HepG2 (cell line): ENCODE data around the gene ATP2A2. TPM values are rescaled to one million over a fixed set of nuclear protein-coding genes. Genes with fewer than 3 reads are reported as not detected.

ENCODE experiments used
- DPF2 ChIP-seq: sonication (generic); formaldehyde crosslinking; IDR thresholded peaks from 2 replicates; pipeline ENCODE4 v1.4.0; 2020; ENCODE audit warnings: mild to moderate bottlenecking, low read depth, missing genetic modification reagents, borderline replicate concordance
- HOXA3 ChIP-seq: sonication (generic); formaldehyde crosslinking; IDR thresholded peaks from 2 replicates; pipeline ENCODE4 v1.5.0; 2020; ENCODE audit warnings: missing genetic modification reagents
- JARID2 ChIP-seq: sonication (generic); formaldehyde crosslinking; IDR thresholded peaks from 2 replicates; pipeline ENCODE4 v1.8.1; 2023; ENCODE audit warnings: missing genetic modification reagents, inconsistent platforms; ENCODE audit not compliant: insufficient replicate concordance
- KLF15 ChIP-seq: sonication (generic); formaldehyde crosslinking; IDR thresholded peaks from 2 replicates; pipeline ENCODE4 v1.8.1; 2023; ENCODE audit warnings: borderline replicate concordance, mild to moderate bottlenecking, inconsistent platforms, missing genetic modification reagents, mixed read lengths
- MTF2 ChIP-seq: sonication (generic); formaldehyde crosslinking; IDR thresholded peaks from 2 replicates; pipeline ENCODE4 v1.5.0; 2020; ENCODE audit warnings: missing genetic modification reagents, borderline replicate concordance
- NFRKB ChIP-seq: fragments of 450-650 bp; IDR thresholded peaks from 2 replicates; pipeline ENCODE4 v1.6.1; 2017
- NR3C1 ChIP-seq: sonication (generic); formaldehyde crosslinking; IDR thresholded peaks from 2 replicates; pipeline ENCODE4 v1.4.0; 2020; ENCODE audit warnings: missing genetic modification reagents
- TEAD3 ChIP-seq: optimal IDR thresholded peaks from 2 replicates; pipeline ENCODE3; 2016; ENCODE audit warnings: borderline replicate concordance
- TMF1 ChIP-seq: sonication (generic); formaldehyde crosslinking; IDR thresholded peaks from 2 replicates; pipeline ENCODE4 v1.8.1; 2022; ENCODE audit warnings: low read depth, missing genetic modification reagents
- ZBTB38 ChIP-seq: sonication (generic); formaldehyde crosslinking; IDR thresholded peaks from 2 replicates; pipeline ENCODE4 v1.5.1; 2020; ENCODE audit warnings: mild to moderate bottlenecking, missing genetic modification reagents
- ZMYM3 ChIP-seq: sonication (generic); formaldehyde crosslinking; IDR thresholded peaks from 2 replicates; pipeline ENCODE4 v1.5.1; 2020; ENCODE audit warnings: mild to moderate bottlenecking, missing genetic modification reagents
- ZNF17 ChIP-seq: sonication (generic); formaldehyde crosslinking; IDR thresholded peaks from 2 replicates; pipeline ENCODE4 v1.5.0; 2020; ENCODE audit warnings: mild to moderate bottlenecking, missing genetic modification reagents
- ZNF34 ChIP-seq: sonication (generic); formaldehyde crosslinking; IDR thresholded peaks from 2 replicates; pipeline ENCODE4 v1.4.0; 2020; ENCODE audit warnings: mild to moderate bottlenecking, missing genetic modification reagents, borderline replicate concordance
- polyA plus RNA-seq, 8 experiments: library from polyadenylated mRNA; depleted of rRNA in 3 of 8; stranded (reverse) in 7 of 8; unstranded in 1 of 8; fragments of >200 nt; fragmentation: Illumina TruSeq in 4 of 8; extraction: Trizol in 4 of 8; gene quantifications; 2 replicates each; pipeline versions ENCODE4 v1.2.1 to v1.2.3, GENCODE V29; 2011 to 2016; ENCODE audit warnings: low read depth in 4 of 8, missing spikeins in 1 of 8, mixed read lengths in 1 of 8; ENCODE audit not compliant: insufficient read depth in 1 of 8
- total RNA-seq, 5 experiments: library from RNA; depleted of rRNA; stranded (reverse); fragments of >200 nt; fragmentation: Illumina TruSeq; extraction: Trizol; gene quantifications; 2 replicates each; pipeline ENCODE4 v1.2.3, GENCODE V29; 2016; ENCODE audit warnings: low read depth in 1 of 5
- TF ChIP-seq, protein P1 (sequence below): sonication (generic); formaldehyde crosslinking; conservative IDR thresholded peaks from 2 replicates; pipeline ENCODE4 v1.8.1; 2023; ENCODE audit warnings: missing genetic modification reagents
- TF ChIP-seq, protein P2 (sequence below): sonication (generic); formaldehyde crosslinking; IDR thresholded peaks from 2 replicates; pipeline ENCODE4 v1.5.0; 2020; ENCODE audit warnings: mild to moderate bottlenecking, missing genetic modification reagents, moderate library complexity
- TF ChIP-seq, protein P3 (sequence below): sonication (generic); formaldehyde crosslinking; IDR thresholded peaks from 2 replicates; pipeline ENCODE4 v1.5.0; 2020; ENCODE audit warnings: missing genetic modification reagents, mild to moderate bottlenecking, borderline replicate concordance
- TF ChIP-seq, protein P4 (sequence below): sonication (generic); formaldehyde crosslinking; IDR thresholded peaks from 2 replicates; pipeline ENCODE4 v1.5.0; 2020; ENCODE audit warnings: missing genetic modification reagents, mild to moderate bottlenecking, borderline replicate concordance
- TF ChIP-seq, protein P5 (sequence below): sonication (generic); formaldehyde crosslinking; IDR thresholded peaks from 2 replicates; pipeline ENCODE4 v1.5.0; 2020; ENCODE audit warnings: mild to moderate bottlenecking, missing genetic modification reagents, borderline replicate concordance
- TF ChIP-seq, protein P6 (sequence below): sonication (generic); formaldehyde crosslinking; IDR thresholded peaks from 2 replicates; pipeline ENCODE4 v1.5.1; 2020; ENCODE audit warnings: mild to moderate bottlenecking, missing genetic modification reagents, moderate library complexity

Gene ATP2A2
- total and polyA plus RNA-seq, 2 of the 13 experiments (the other 11 are each of a cell fraction or from before 2014, with no cell fraction given): 35.4 to 85.5 TPM

DNA sequence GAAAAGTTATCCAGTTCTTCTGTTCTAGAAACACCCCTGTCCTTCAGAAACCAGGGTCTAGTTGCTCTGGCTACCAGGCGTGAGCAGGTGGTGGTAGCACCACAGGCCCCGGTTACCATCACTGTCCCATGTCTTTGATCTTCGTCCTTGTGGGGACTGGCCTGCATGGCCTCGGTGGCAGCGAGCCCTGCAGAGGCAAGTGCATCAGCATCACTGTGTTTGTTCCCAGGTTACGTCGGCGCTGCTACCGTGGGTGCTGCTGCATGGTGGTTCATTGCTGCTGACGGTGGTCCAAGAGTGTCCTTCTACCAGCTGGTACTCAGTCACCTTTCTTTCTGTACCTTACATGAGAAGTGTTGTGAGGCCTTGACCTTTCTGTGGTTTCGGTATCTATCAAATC is 63.6 kb downstream of the ATP2A2 start (continued):
- TF ChIP-seq, protein P1, sequence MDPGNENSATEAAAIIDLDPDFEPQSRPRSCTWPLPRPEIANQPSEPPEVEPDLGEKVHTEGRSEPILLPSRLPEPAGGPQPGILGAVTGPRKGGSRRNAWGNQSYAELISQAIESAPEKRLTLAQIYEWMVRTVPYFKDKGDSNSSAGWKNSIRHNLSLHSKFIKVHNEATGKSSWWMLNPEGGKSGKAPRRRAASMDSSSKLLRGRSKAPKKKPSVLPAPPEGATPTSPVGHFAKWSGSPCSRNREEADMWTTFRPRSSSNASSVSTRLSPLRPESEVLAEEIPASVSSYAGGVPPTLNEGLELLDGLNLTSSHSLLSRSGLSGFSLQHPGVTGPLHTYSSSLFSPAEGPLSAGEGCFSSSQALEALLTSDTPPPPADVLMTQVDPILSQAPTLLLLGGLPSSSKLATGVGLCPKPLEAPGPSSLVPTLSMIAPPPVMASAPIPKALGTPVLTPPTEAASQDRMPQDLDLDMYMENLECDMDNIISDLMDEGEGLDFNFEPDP (CRISPR knock-in tag): no peak
- TF ChIP-seq NR3C1 (CRISPR knock-in tag) (no peak), NFRKB (no peak), ZNF17 (CRISPR knock-in tag) (no peak), ZBTB38 (CRISPR knock-in tag) (0 out of 2 replicates have a peak, but pooled peaks have one; percentile 8), TMF1 (CRISPR knock-in tag) (no peak), ZMYM3 (CRISPR knock-in tag) (no peak), ZNF34 (no peak), JARID2 (CRISPR knock-in tag) (no peak), MTF2 (no peak), TEAD3 (CRISPR knock-in tag) (no peak), HOXA3 (CRISPR knock-in tag) (no peak), DPF2 (no peak), KLF15 (CRISPR knock-in tag) (no peak)
- TF ChIP-seq, protein P2, sequence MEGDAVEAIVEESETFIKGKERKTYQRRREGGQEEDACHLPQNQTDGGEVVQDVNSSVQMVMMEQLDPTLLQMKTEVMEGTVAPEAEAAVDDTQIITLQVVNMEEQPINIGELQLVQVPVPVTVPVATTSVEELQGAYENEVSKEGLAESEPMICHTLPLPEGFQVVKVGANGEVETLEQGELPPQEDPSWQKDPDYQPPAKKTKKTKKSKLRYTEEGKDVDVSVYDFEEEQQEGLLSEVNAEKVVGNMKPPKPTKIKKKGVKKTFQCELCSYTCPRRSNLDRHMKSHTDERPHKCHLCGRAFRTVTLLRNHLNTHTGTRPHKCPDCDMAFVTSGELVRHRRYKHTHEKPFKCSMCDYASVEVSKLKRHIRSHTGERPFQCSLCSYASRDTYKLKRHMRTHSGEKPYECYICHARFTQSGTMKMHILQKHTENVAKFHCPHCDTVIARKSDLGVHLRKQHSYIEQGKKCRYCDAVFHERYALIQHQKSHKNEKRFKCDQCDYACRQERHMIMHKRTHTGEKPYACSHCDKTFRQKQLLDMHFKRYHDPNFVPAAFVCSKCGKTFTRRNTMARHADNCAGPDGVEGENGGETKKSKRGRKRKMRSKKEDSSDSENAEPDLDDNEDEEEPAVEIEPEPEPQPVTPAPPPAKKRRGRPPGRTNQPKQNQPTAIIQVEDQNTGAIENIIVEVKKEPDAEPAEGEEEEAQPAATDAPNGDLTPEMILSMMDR (CRISPR knock-in tag): no peak
- TF ChIP-seq, protein P3, sequence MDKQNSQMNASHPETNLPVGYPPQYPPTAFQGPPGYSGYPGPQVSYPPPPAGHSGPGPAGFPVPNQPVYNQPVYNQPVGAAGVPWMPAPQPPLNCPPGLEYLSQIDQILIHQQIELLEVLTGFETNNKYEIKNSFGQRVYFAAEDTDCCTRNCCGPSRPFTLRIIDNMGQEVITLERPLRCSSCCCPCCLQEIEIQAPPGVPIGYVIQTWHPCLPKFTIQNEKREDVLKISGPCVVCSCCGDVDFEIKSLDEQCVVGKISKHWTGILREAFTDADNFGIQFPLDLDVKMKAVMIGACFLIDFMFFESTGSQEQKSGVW (CRISPR knock-in tag): no peak
- TF ChIP-seq, protein P4, sequence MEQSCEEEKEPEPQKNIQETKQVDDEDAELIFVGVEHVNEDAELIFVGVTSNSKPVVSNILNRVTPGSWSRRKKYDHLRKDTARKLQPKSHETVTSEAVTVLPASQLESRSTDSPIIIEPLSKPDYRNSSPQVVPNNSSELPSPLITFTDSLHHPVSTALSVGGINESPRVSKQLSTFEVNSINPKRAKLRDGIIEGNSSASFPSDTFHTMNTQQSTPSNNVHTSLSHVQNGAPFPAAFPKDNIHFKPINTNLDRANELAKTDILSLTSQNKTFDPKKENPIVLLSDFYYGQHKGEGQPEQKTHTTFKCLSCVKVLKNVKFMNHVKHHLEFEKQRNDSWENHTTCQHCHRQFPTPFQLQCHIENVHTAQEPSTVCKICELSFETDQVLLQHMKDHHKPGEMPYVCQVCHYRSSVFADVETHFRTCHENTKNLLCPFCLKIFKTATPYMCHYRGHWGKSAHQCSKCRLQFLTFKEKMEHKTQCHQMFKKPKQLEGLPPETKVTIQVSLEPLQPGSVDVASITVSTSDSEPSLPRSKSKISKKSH (CRISPR knock-in tag): no peak
- TF ChIP-seq, protein P5, sequence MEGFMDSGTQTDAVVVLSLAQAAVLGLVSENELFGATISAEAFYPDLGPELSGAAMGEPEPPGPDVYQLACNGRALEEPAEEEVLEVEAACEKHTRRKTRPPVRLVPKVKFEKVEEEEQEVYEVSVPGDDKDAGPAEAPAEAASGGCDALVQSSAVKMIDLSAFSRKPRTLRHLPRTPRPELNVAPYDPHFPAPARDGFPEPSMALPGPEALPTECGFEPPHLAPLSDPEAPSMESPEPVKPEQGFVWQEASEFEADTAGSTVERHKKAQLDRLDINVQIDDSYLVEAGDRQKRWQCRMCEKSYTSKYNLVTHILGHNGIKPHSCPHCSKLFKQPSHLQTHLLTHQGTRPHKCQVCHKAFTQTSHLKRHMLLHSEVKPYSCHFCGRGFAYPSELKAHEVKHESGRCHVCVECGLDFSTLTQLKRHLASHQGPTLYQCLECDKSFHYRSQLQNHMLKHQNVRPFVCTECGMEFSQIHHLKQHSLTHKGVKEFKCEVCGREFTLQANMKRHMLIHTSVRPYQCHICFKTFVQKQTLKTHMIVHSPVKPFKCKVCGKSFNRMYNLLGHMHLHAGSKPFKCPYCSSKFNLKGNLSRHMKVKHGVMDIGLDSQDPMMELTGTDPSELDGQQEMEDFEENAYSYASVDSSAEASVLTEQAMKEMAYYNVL (CRISPR knock-in tag): no peak
- TF ChIP-seq, protein P6, sequence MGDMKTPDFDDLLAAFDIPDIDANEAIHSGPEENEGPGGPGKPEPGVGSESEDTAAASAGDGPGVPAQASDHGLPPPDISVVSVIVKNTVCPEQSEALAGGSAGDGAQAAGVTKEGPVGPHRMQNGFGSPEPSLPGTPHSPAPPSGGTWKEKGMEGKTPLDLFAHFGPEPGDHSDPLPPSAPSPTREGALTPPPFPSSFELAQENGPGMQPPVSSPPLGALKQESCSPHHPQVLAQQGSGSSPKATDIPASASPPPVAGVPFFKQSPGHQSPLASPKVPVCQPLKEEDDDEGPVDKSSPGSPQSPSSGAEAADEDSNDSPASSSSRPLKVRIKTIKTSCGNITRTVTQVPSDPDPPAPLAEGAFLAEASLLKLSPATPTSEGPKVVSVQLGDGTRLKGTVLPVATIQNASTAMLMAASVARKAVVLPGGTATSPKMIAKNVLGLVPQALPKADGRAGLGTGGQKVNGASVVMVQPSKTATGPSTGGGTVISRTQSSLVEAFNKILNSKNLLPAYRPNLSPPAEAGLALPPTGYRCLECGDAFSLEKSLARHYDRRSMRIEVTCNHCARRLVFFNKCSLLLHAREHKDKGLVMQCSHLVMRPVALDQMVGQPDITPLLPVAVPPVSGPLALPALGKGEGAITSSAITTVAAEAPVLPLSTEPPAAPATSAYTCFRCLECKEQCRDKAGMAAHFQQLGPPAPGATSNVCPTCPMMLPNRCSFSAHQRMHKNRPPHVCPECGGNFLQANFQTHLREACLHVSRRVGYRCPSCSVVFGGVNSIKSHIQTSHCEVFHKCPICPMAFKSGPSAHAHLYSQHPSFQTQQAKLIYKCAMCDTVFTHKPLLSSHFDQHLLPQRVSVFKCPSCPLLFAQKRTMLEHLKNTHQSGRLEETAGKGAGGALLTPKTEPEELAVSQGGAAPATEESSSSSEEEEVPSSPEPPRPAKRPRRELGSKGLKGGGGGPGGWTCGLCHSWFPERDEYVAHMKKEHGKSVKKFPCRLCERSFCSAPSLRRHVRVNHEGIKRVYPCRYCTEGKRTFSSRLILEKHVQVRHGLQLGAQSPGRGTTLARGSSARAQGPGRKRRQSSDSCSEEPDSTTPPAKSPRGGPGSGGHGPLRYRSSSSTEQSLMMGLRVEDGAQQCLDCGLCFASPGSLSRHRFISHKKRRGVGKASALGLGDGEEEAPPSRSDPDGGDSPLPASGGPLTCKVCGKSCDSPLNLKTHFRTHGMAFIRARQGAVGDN (CRISPR knock-in tag): peak; percentile 67
